GM12892 (cell line): ENCODE measurements around the gene ZIC1.

Experiments
- POLR2A ChIP-seq: IDR thresholded peaks from 2 replicates; pipeline ENCODE4 v1.6.1; 2011; ENCODE audit warnings: low read depth, low read length, control low read depth
- POLR2AphosphoS5 ChIP-seq: IDR thresholded peaks from 2 replicates; pipeline ENCODE4 v1.6.1; 2011; ENCODE audit warnings: low read depth, low read length, control low read depth

DNA sequence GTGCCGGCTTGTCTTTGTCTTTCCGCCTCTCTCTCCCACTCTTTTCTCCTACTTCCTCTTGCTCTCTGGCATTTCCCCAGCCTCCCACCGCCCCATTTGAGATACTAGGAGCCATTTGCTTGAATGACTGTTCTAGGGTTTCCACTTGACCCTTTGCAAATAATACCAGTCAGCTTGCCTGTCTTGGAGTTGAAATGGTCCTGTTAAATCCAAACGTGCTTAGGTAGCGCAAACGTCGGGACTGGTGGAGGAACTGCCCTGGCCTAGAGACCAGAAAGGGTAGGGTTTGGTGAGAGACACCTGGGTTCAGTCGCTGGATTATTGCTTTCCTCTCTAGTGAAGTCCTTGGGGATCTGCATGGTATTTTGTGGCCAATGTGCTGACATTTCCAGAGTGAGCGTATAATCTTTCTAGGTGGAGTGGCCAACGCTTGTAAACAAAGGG, 10.6 kb downstream of the ZIC1 start:
- TF ChIP-seq POLR2A (no peak), POLR2AphosphoS5 (no peak)
